ENCODE data around the gene CFAP161. TPM values are rescaled to one million over a fixed set of nuclear protein-coding genes. Genes with fewer than 3 reads are reported as not detected.
A peak's percentile ranks its signal among the peaks of the same experiment; 100 is the strongest.

Gene CFAP161
- total RNA-seq, 4 donors from 2014 or later = 6.6 TPM; not detected in 3

DNA sequence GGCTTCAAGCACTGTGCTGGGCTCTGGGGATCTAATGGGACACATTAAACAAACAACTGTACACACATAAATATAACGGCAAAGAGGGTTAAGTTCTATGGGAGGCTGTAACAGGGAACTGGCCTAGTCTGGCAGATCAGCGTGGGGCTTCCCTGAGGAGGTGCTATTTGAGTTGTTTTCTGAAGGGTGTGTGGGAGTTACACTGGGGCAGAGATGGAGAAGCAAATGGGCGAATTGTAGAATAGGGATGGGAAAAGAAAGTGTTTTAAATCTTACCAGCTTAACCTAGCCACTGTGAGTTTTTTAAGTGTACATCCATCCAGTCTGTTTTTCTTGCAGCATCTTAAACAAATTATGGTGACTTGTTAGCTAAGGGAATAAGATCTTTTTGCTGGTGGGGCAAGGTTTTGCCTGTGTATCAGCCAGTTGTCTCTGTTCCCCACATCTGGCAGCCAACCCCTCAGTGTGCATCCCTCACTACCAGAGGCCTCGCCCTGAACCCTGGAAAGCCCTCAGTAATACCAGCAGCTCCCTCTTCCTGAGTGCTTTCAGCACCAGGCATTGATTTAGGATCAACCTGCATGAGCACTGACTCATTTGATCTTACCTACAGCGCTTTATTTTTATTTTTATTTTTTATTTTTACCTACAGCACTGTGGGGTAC lies 51.7 kb downstream of the CFAP161 start:
- Histone ChIP-seq H3K36me3 (no peaks in the 10 kb centered on the region), H3K27ac (no peak overlapping the region), H3K9me3 (no peaks in the 10 kb centered on the region), H3K27me3 (no peaks in the 10 kb centered on the region), H3K4me1 (no peaks in the 10 kb centered on the region), H3K4me3 (no peak overlapping the region)
- TF ChIP-seq POLR2A (IDR thresholded peaks at IDR 0.05) = no peak
- TF ChIP-seq, protein P1, sequence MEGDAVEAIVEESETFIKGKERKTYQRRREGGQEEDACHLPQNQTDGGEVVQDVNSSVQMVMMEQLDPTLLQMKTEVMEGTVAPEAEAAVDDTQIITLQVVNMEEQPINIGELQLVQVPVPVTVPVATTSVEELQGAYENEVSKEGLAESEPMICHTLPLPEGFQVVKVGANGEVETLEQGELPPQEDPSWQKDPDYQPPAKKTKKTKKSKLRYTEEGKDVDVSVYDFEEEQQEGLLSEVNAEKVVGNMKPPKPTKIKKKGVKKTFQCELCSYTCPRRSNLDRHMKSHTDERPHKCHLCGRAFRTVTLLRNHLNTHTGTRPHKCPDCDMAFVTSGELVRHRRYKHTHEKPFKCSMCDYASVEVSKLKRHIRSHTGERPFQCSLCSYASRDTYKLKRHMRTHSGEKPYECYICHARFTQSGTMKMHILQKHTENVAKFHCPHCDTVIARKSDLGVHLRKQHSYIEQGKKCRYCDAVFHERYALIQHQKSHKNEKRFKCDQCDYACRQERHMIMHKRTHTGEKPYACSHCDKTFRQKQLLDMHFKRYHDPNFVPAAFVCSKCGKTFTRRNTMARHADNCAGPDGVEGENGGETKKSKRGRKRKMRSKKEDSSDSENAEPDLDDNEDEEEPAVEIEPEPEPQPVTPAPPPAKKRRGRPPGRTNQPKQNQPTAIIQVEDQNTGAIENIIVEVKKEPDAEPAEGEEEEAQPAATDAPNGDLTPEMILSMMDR (IDR thresholded peaks at IDR 0.05) = no peak
- DNase-seq = no peak

DNA sequence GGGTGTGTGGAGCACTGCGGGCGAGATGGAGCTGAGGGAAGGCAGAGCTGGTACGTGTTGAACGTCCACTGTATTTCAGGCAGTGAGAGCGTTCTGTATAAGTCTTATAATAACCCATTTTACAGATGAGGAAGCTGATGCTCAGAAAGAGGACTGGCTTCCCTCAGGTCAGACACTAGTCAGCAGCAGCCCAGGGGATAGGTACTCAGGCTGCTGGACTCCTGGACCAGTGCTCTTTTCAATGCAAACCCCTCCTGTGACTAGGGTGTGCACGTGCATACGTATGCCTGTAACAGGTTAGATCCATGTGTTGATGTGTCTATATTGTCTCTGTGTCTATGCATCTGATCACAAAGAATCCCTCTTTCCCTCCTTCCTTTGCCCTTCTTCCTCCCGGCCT lies 54.3 kb downstream of the CFAP161 start:
- Histone ChIP-seq H3K9me3 (no peaks in the 10 kb centered on the region), H3K36me3 (no peaks in the 10 kb centered on the region), H3K27me3 (no peaks in the 10 kb centered on the region), H3K4me3 (no peak overlapping the region), H3K4me1 (no peaks in the 10 kb centered on the region), H3K27ac (no peak overlapping the region)
- TF ChIP-seq, protein P1 (IDR thresholded peaks at IDR 0.05) = no peak
- no peak for TF ChIP-seq POLR2A (IDR thresholded peaks at IDR 0.05)
- no peak for DNase-seq

DNA sequence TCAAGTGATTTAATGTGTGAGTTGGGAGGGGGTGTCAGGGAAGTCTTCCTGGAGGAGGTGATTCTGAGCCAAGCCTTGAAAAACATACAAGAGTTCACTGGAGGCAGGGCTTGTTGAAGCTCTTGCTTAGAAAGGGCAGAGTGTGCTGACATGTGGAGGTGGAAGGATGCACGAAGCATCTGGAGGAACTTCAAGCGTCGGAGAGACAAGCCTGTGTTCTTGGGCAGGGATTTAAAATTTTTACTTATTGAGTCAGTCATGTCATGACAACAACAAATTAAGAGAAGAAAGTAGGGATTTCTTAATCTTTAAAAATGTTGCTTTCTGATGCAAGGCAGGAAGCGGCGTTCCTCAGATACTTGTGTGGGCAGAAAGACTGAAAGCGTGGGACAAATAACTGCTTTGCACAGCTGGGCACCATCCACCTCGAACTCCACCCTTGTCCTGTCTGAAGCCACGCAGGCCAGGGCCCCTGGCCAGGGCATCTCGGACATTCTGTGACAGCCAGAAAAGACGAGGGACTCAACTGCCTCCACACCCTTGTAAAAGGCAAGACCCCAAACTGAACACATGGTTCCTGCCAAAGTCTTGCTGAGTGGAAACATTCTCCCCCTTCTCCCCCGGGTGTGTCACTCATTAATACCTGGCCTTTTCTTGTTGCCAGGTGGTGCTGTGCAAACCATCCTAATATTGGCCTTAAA lies 55.7 kb downstream of the CFAP161 start:
- Histone ChIP-seq H3K27ac (peak overlapping the region; percentile 13 to 70 (median 51)), H3K36me3 (no peaks in the 10 kb centered on the region), H3K9me3 (no peaks in the 10 kb centered on the region), H3K4me3 (no peak overlapping the region), H3K4me1 (no peaks in the 10 kb centered on the region), H3K27me3 (no peaks in the 10 kb centered on the region)
- TF ChIP-seq, protein P1 (IDR thresholded peaks at IDR 0.05) = no peak
- no peak for TF ChIP-seq POLR2A (IDR thresholded peaks at IDR 0.05)
- DNase-seq = peak in 1 of 3 donors; percentile 54

DNA sequence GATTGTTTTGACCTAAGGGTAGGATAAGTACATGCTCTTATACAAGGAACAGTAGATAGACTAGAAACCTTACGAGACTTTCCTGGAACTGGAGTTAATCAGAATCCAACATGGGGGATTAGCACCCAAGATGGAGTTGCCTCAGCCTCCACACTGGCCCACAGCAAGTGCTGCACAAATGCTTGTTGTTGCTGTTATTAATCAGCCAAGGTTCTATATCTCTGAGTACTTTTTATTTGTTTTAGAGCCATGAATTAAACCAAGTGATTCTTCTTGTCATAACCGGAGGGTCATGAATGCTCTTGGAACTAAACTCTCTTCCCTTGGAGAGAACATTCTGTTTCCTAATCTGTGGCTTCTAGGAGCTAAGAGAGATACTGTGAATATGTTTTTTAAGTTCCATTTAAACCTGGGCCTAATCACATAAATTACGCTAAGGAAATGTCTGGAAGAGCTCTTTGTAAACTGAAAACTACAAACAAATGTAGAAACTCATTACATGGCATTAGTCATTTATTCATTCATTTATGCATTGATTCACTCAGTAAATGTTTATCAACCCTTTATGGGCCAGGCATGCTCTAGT lies 56.9 kb downstream of the CFAP161 start:
- Histone ChIP-seq H3K9me3 (no peaks in the 10 kb centered on the region), H3K4me1 (no peaks in the 10 kb centered on the region), H3K4me3 (no peak overlapping the region), H3K36me3 (no peaks in the 10 kb centered on the region), H3K27me3 (no peaks in the 10 kb centered on the region), H3K27ac (peak overlapping the region in 3 of 4 donors; percentile 13 to 70 (median 61))
- DNase-seq = no peak
- TF ChIP-seq, protein P1 (IDR thresholded peaks at IDR 0.05) = no peak
- no peak for TF ChIP-seq POLR2A (IDR thresholded peaks at IDR 0.05)

DNA sequence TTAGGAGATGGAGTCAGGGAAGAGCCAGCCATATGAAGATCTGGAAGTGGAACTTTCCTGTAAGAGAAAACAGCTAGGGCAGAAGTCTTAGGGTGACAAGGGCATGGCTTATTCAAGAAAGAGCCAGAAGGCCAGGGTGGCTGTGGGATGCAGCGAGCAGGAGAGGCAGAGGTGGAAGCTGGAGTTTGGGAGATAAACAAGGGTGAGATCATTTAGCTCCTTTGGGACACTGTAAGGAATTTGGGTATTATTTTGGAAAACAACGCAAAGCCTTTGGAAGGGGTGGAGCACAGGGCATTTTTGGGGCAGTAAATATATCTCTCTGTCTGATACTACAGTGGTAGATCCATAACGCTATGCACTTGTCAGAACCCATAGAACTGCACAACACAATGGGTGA lies 57.6 kb downstream of the CFAP161 start:
- no peak for TF ChIP-seq POLR2A (IDR thresholded peaks at IDR 0.05)
- TF ChIP-seq, protein P1 (IDR thresholded peaks at IDR 0.05) = no peak
- H3K27ac ChIP-seq = peak overlapping the region in 1 of 4 donors; percentile 27

More for the DNA sequence above, 57.6 kb downstream of the CFAP161 start:
- no peak overlapping the region for H3K4me3 ChIP-seq
- H3K4me1 ChIP-seq = no peaks in the 10 kb centered on the region
- H3K9me3 ChIP-seq = no peaks in the 10 kb centered on the region
- no peaks in the 10 kb centered on the region for H3K27me3 ChIP-seq
- DNase-seq = no peak
- no peaks in the 10 kb centered on the region for H3K36me3 ChIP-seq

Measured in Peyer's patch (tissue), 4 donors.